T-helper 9 cell (primary cell): ENCODE data around the gene TNS1.

Experiments
- DNase-seq: peaks from one replicate; pipeline ENCODE4 v3.0.0-alpha.2; 2020

The TNS1 gene

GRCh38 chr2:217979151-217979811, 23.5 kb downstream of the TNS1 start:
- DNase-seq = no peak

- no peak for DNase-seq
These were observed 24.2 kb downstream of the TNS1 start for GRCh38 chr2:217978536-217979150.

GRCh38 chr2:217977840-217978535, 24.8 kb downstream of the TNS1 start:
- no peak for DNase-seq

- no peak for DNase-seq
These were observed 26.5 kb downstream of the TNS1 start for GRCh38 chr2:217976301-217976700.

- DNase-seq = no peak
These were observed 27.2 kb downstream of the TNS1 start for GRCh38 chr2:217975626-217976025.

- no peak for DNase-seq
These were observed 28.3 kb downstream of the TNS1 start for GRCh38 chr2:217974389-217975005.

- DNase-seq = no peak
These were observed 29.6 kb downstream of the TNS1 start for GRCh38 chr2:217973008-217973787.

GRCh38 chr2:217972490-217972889, 30.3 kb downstream of the TNS1 start:
- DNase-seq = no peak

GRCh38 chr2:217972037-217972436, 30.8 kb downstream of the TNS1 start:
- no peak for DNase-seq

GRCh38 chr2:217971166-217971565, 31.6 kb downstream of the TNS1 start:
- no peak for DNase-seq

- no peak for DNase-seq
These were observed 32.6 kb downstream of the TNS1 start for GRCh38 chr2:217970206-217970605.

GRCh38 chr2:217969588-217969987, 33.2 kb downstream of the TNS1 start:
- DNase-seq = no peak

GRCh38 chr2:217968023-217968422, 34.8 kb downstream of the TNS1 start:
- DNase-seq = no peak

GRCh38 chr2:217966423-217967070, 36.2 kb downstream of the TNS1 start:
- no peak for DNase-seq

- no peak for DNase-seq
These were observed 38.3 kb downstream of the TNS1 start for GRCh38 chr2:217964275-217965161.

GRCh38 chr2:217960351-217960750, 42.4 kb downstream of the TNS1 start:
- DNase-seq = no peak

- DNase-seq = no peak
These were observed 43.1 kb downstream of the TNS1 start for GRCh38 chr2:217959723-217960122.

- no peak for DNase-seq
These were observed 43.9 kb downstream of the TNS1 start for GRCh38 chr2:217958884-217959225.

GRCh38 chr2:217958206-217958883, 44.5 kb downstream of the TNS1 start:
- no peak for DNase-seq

- no peak for DNase-seq
These were observed 46.0 kb downstream of the TNS1 start for GRCh38 chr2:217956586-217957457.
